Keratinocyte (primary cell): ENCODE results near the gene FGFR3. TPM values are rescaled to one million over a fixed set of nuclear protein-coding genes. Genes with fewer than 3 reads are reported as not detected.

Experiments
- DNase-seq: peaks from one replicate; pipeline ENCODE4 v3.0.0-alpha.2; 2011; ENCODE audit warnings: low read depth, missing footprints, low spot score
- FAIRE-seq: peaks from 2 replicates; lab custom pipeline; 2011; peaks lifted over from hg19 to GRCh38; lab: Jason Lieb, UNC
- H2AFZ ChIP-seq: 2 replicates; pipeline ENCODE4 v1.6.0; 2012; ENCODE audit warnings: low read length, control low read depth, inconsistent platforms; ENCODE audit not compliant: control insufficient read depth
- H3K27ac ChIP-seq: 2 replicates; pipeline ENCODE4 v1.5.1; 2011; ENCODE audit warnings: low read length; ENCODE audit not compliant: control insufficient read depth, insufficient read depth
- H3K27me3 ChIP-seq: 3 replicates; pipeline ENCODE4 v1.6.0; 2011; ENCODE audit warnings: low read length; ENCODE audit not compliant: control insufficient read depth, insufficient read depth; ENCODE audit errors: extremely low read depth
- H3K36me3 ChIP-seq, 2 experiments: 2 replicates in 1 of 2; 3 replicates in 1 of 2; pipeline ENCODE4 v1.5.1; 2011; ENCODE audit warnings: low read length in 2 of 2, mild to moderate bottlenecking in 1 of 2; ENCODE audit not compliant: control insufficient read depth in 2 of 2, insufficient read depth in 2 of 2; ENCODE audit errors: extremely low read depth in 1 of 2
- H3K4me1 ChIP-seq: 3 replicates; pipeline ENCODE4 v1.5.1; 2011; ENCODE audit warnings: low read length; ENCODE audit not compliant: control insufficient read depth, insufficient read depth; ENCODE audit errors: extremely low read depth
- H3K4me2 ChIP-seq: 3 replicates; pipeline ENCODE4 v1.6.0; 2011; ENCODE audit warnings: low read depth, low read length; ENCODE audit not compliant: control insufficient read depth, insufficient read depth; ENCODE audit errors: extremely low read depth
- H3K4me3 ChIP-seq, 3 experiments: fragments of 200-600 bp in 1 of 3; sonication (generic) in 1 of 3; 2 replicates in 2 of 3; 3 replicates in 1 of 3; pipeline ENCODE4 v1.5.1; 2011 to 2016; ENCODE audit warnings: low read length in 3 of 3, mild to moderate bottlenecking in 3 of 3, control low read depth in 2 of 3, inconsistent platforms in 1 of 3, low read depth in 1 of 3, mixed read lengths in 1 of 3, mixed run types in 1 of 3, moderate library complexity in 1 of 3; ENCODE audit not compliant: control insufficient read depth in 2 of 3, insufficient read depth in 2 of 3; ENCODE audit errors: extremely low read depth in 1 of 3
- H3K79me2 ChIP-seq: 2 replicates; pipeline ENCODE4 v1.6.0; 2012; ENCODE audit warnings: low read length; ENCODE audit not compliant: control insufficient read depth, insufficient read depth
- H3K9ac ChIP-seq: 3 replicates; pipeline ENCODE4 v1.6.0; 2011; ENCODE audit warnings: low read length; ENCODE audit not compliant: control insufficient read depth, insufficient read depth; ENCODE audit errors: extremely low read depth
- H3K9me1 ChIP-seq: 3 replicates; pipeline ENCODE4 v1.6.0; 2011; ENCODE audit warnings: low read length; ENCODE audit not compliant: control insufficient read depth, insufficient read depth; ENCODE audit errors: extremely low read depth
- H3K9me3 ChIP-seq: 2 replicates; pipeline ENCODE4 v1.5.1; 2012; ENCODE audit warnings: low read depth, low read length; ENCODE audit not compliant: control insufficient read depth
- H4K20me1 ChIP-seq: 3 replicates; pipeline ENCODE4 v1.6.0; 2011; ENCODE audit warnings: low read length; ENCODE audit not compliant: control insufficient read depth, insufficient read depth; ENCODE audit errors: extremely low read depth
- CTCF ChIP-seq, 3 experiments: IDR thresholded peaks in 1 of 3; conservative IDR thresholded peaks in 1 of 3; optimal IDR thresholded peaks in 1 of 3; 2 replicates in 2 of 3; 3 replicates in 1 of 3; pipeline versions ENCODE3 to v1.5.1; 2011; ENCODE audit warnings: low read length in 3 of 3, mild to moderate bottlenecking in 3 of 3, moderate library complexity in 2 of 3, control low read depth in 1 of 3, inconsistent platforms in 1 of 3; ENCODE audit not compliant: insufficient read depth in 2 of 3; ENCODE audit errors: extremely low read depth in 1 of 3
- EZH2 ChIP-seq: IDR thresholded peaks from one replicate; pipeline ENCODE4 v1.6.1; 2012; ENCODE audit warnings: inconsistent platforms, mild to moderate bottlenecking, low read length, moderate library complexity
- dilution Hi-C: fragments of 300-500 bp; cut with MboI; formaldehyde crosslinking; loops from one replicate; pipeline ENCODE4 v1.7.0; 2020; ENCODE audit warnings: low sequenced_read_pairs; ENCODE audit not compliant: extremely low pct_ligation_motif_present
- polyA plus RNA-seq, 5 experiments: library from polyadenylated mRNA; depleted of rRNA in 3 of 5; stranded (reverse) in 3 of 5; stranded (forward) in 1 of 5; unstranded in 1 of 5; fragments of >200 nt; gene quantifications; 1 replicate in 1 of 5; 2 replicates in 3 of 5; 3 replicates in 1 of 5; pipeline versions ENCODE4 v1.2.1 to v1.2.3, GENCODE V29; 2011 to 2012; ENCODE audit warnings: missing spikeins in 2 of 5, low read depth in 1 of 5, low replicate concordance in 1 of 5

Gene FGFR3
- polyA plus RNA-seq, 1 donor (not counting 4 experiments of a cell fraction or from before 2014, with no cell fraction given): 45.2 TPM

DNA sequence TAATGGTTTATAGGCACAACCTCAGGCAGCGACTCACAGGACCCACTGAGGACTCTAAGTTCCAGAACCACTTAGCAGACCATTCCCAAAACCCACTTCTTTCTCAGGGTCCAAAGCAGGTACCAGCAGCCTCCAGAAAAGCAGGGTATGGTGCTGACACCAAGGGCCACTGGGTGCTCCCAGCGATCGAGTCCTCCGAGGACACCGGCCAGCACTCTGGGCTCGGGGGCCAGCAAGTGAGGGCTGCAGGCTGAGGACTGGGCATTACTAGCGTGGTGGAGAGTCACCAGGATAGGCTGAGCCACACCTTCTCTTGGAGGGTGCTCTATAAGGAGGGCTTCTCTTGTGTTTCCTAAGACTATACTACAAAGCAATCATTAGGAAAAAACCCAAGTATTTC is 43.6 kb downstream of the FGFR3 start:
- FAIRE-seq: no peak
- dilution Hi-C loops: no loop called here

GRCh38 chr4:1837069-1837468 is 44.0 kb downstream of the FGFR3 start:
- no peaks in the 10 kb centered on the region for H3K9me3 ChIP-seq
- DNase-seq (no peak), FAIRE-seq (no peak)
- no peaks in the 10 kb centered on the region for H3K4me1 ChIP-seq
- no peak overlapping the region for H3K4me3 ChIP-seq
- no peaks in the 10 kb centered on the region for H3K27me3 ChIP-seq
- no peak overlapping the region for H2AFZ ChIP-seq
- TF ChIP-seq CTCF (optimal IDR thresholded peaks at IDR 0.05 in 1 of 3, IDR thresholded peaks at IDR 0.05 in 1 of 3, conservative IDR thresholded peaks at IDR 0.05 in 1 of 3; ENCODE audit: extremely low read depth in 1 of 3, insufficient read depth in 2 of 3, low read length in 3 of 3) (no peak), EZH2 (no peak)
- peaks cover 30% of the 10 kb centered on the region for H3K79me2 ChIP-seq
- no peak overlapping the region for H3K27ac ChIP-seq
- peaks cover 7% of the 10 kb centered on the region for H4K20me1 ChIP-seq
- H3K4me2 ChIP-seq: no peak overlapping the region
- no peak overlapping the region for H3K9ac ChIP-seq
- dilution Hi-C loops: no loop called here
- no peaks in the 10 kb centered on the region for H3K9me1 ChIP-seq
- H3K36me3 ChIP-seq: peaks cover 52 to 57% of the 10 kb centered on the region in 2 experiments

More for the DNA sequence above, 43.6 kb downstream of the FGFR3 start:
- Histone ChIP-seq H3K9me1 (no peaks in the 10 kb centered on the region), H3K4me1 (no peaks in the 10 kb centered on the region), H3K4me3 (no peak overlapping the region), H4K20me1 (peaks cover 5% of the 10 kb centered on the region), H3K79me2 (peaks cover 26% of the 10 kb centered on the region), H3K4me2 (no peak overlapping the region), H3K9me3 (no peaks in the 10 kb centered on the region), H3K27ac (no peak overlapping the region), H3K27me3 (no peaks in the 10 kb centered on the region), H3K36me3 (peaks cover 52 to 55% of the 10 kb centered on the region in 2 experiments), H3K9ac (no peak overlapping the region), H2AFZ (no peak overlapping the region)
- no peak for DNase-seq
- no peak for TF ChIP-seq EZH2
- TF ChIP-seq CTCF (optimal IDR thresholded peaks at IDR 0.05 in 1 of 3, IDR thresholded peaks at IDR 0.05 in 1 of 3, conservative IDR thresholded peaks at IDR 0.05 in 1 of 3; ENCODE audit: extremely low read depth in 1 of 3, insufficient read depth in 2 of 3, low read length in 3 of 3): no peak
